ENCODE data around the gene EFEMP2. TPM values are rescaled to one million over a fixed set of nuclear protein-coding genes. Genes with fewer than 3 reads are reported as not detected.
"Not testable (repeated sequence)": the region's sequence is repeated elsewhere in the genome, so short reads cannot be mapped to it uniquely, and the experiment has no call there.

Gene EFEMP2
- polyA plus RNA-seq, 5 donors, result 107 to 194 (median 144) TPM

GRCh38 chr11:65856689-65857499, 15.7 kb downstream of the EFEMP2 start:
- peak; percentile 62 to 76 for DNase-seq

GRCh38 chr11:65855927-65856363, 16.7 kb downstream of the EFEMP2 start:
- no peak for DNase-seq

- DNase-seq, result no peak
Measured at GRCh38 chr11:65854852-65855837, 17.5 kb downstream of the EFEMP2 start.

GRCh38 chr11:65854161-65854592, 18.4 kb downstream of the EFEMP2 start:
- no peak for DNase-seq

- DNase-seq, result no peak
Measured at GRCh38 chr11:65853246-65853979, 19.2 kb downstream of the EFEMP2 start.

GRCh38 chr11:65852508-65853245, 19.9 kb downstream of the EFEMP2 start:
- no peak for DNase-seq

- DNase-seq, result no peak
Measured at GRCh38 chr11:65851811-65852507, 20.6 kb downstream of the EFEMP2 start.

GRCh38 chr11:65851083-65851579, 21.5 kb downstream of the EFEMP2 start:
- DNase-seq, result no peak

- DNase-seq, result no peak
Measured at GRCh38 chr11:65850217-65851082, 22.1 kb downstream of the EFEMP2 start.

- DNase-seq, result no peak
Measured at GRCh38 chr11:65849771-65850216, 22.8 kb downstream of the EFEMP2 start.

GRCh38 chr11:65849366-65849765, 23.2 kb downstream of the EFEMP2 start:
- DNase-seq, result no peak

GRCh38 chr11:65848693-65849092, 23.9 kb downstream of the EFEMP2 start:
- not testable (repeated sequence) for DNase-seq

- DNase-seq, result no peak
Measured at GRCh38 chr11:65847746-65848145, 24.9 kb downstream of the EFEMP2 start.

GRCh38 chr11:65844231-65844872, 28.2 kb downstream of the EFEMP2 start:
- DNase-seq, result no peak

GRCh38 chr11:65843811-65844210, 28.8 kb downstream of the EFEMP2 start:
- no peak for DNase-seq

GRCh38 chr11:65842144-65842543, 30.5 kb downstream of the EFEMP2 start:
- no peak for DNase-seq

- DNase-seq, result no peak
Measured at GRCh38 chr11:65834202-65834601, 38.4 kb downstream of the EFEMP2 start.

- DNase-seq, result peak; percentile 93 to 94
Measured at GRCh38 chr11:65833297-65834030, 39.1 kb downstream of the EFEMP2 start, which contains the start of gene SNX32. Gene SNX32 (plus strand): TSS chr11:65833963. CDS start chr11:65834066, 103 bp downstream.

Measured in right lung (tissue), 5 donors.